HepG2 (cell line): ENCODE measurements around the gene CFAP99. TPM values are rescaled to one million over a fixed set of nuclear protein-coding genes. Genes with fewer than 3 reads are reported as not detected.

Experiments used
- ATAC-seq: fragments of 200-7000 bp; cut with Tn5 transposase; 3 replicates; pipeline ENCODE4 v1.9.1; 2020; ENCODE audit warnings: mild to moderate bottlenecking, moderate library complexity
- BruUV-seq: library from RNA; stranded (reverse); fragments of 400-500 nt; replicated peaks from 2 replicates; lab custom pipeline; 2021; lab: Mats Ljungman, UMichigan
- CTCF ChIA-PET: fragments of 300-600 bp; formaldehyde crosslinking; extraction: SDS; loops from one replicate; lab custom pipeline; 2021; ENCODE audit warnings: low total read pairs, inconsistent platforms, low intra/inter-chr PET ratio; lab: Yijun Ruan, JAX
- POLR2A ChIA-PET: fragments of 350-600 bp; sonication (Branson Sonifier 250); formaldehyde crosslinking; loops from one replicate; lab custom pipeline; 2020; ENCODE audit warnings: antibody characterized with exemption, inconsistent platforms; lab: Yijun Ruan, JAX
- DNase-seq: peaks from one replicate; pipeline ENCODE4 v3.0.0-alpha.2; 2015; ENCODE audit warnings: low spot score
- FAIRE-seq: peaks from 3 replicates; lab custom pipeline; 2011; peaks lifted over from hg19 to GRCh38; lab: Jason Lieb, UNC
- H2AFZ ChIP-seq: one replicate; pipeline ENCODE4 v1.6.1; 2011; ENCODE audit warnings: low read length, inconsistent platforms
- H3K27ac ChIP-seq: fragments of 300-600 bp; 3 replicates; pipeline ENCODE4 v1.8.0; 2011; ENCODE audit warnings: mixed run types, mild to moderate bottlenecking, mixed read lengths, low read length, inconsistent platforms; ENCODE audit not compliant: insufficient read depth; ENCODE audit errors: extremely low read length
- H3K27me3 ChIP-seq, 2 experiments: fragments of 200-600 bp in 1 of 2; 2 replicates in 1 of 2; 3 replicates in 1 of 2; pipeline versions ENCODE4 v1.6.0 to v1.8.0; 2011; ENCODE audit warnings: low read length in 2 of 2, mild to moderate bottlenecking in 2 of 2, moderate library complexity in 2 of 2, inconsistent platforms in 1 of 2; ENCODE audit not compliant: insufficient read depth in 2 of 2, control insufficient read depth in 1 of 2
- H3K36me3 ChIP-seq, 2 experiments: fragments of 200-600 bp in 1 of 2; replicated peaks in 1 of 2; 2 replicates in 1 of 2; 3 replicates in 1 of 2; pipeline versions ENCODE4 v1.5.1 to v1.8.0; 2011; ENCODE audit warnings: low read length in 2 of 2, inconsistent platforms in 1 of 2; ENCODE audit not compliant: insufficient read depth in 2 of 2, control insufficient read depth in 1 of 2
- H3K4me1 ChIP-seq: 2 replicates; pipeline ENCODE4 v1.5.1; 2012; ENCODE audit warnings: low read length, inconsistent platforms; ENCODE audit not compliant: insufficient read depth
- H3K4me2 ChIP-seq: 2 replicates; pipeline ENCODE4 v1.6.0; 2011; ENCODE audit warnings: low read depth, low read length, inconsistent platforms
- H3K4me3 ChIP-seq, 3 experiments: fragments of 200-600 bp in 1 of 3; sonication (generic), shearing (Covaris generic) in 1 of 3; replicated peaks in 1 of 3; 2 replicates each; pipeline ENCODE4 v1.5.1; 2011 to 2016; ENCODE audit warnings: low read length in 3 of 3, inconsistent platforms in 2 of 3, low read depth in 2 of 3, mild to moderate bottlenecking in 2 of 3, control low read depth in 1 of 3, mixed read lengths in 1 of 3; ENCODE audit not compliant: insufficient read depth in 1 of 3
- H3K79me2 ChIP-seq: one replicate; pipeline ENCODE4 v1.6.1; 2011; ENCODE audit warnings: low read length, inconsistent platforms; ENCODE audit not compliant: insufficient read depth
- H3K9ac ChIP-seq: 2 replicates; pipeline ENCODE4 v1.6.0; 2011; ENCODE audit warnings: mild to moderate bottlenecking, low read depth, low read length, inconsistent platforms; ENCODE audit not compliant: insufficient read depth
- H3K9me3 ChIP-seq: 2 replicates; pipeline ENCODE4 v1.5.1; 2012; ENCODE audit warnings: mild to moderate bottlenecking, low read length
- H4K20me1 ChIP-seq: 2 replicates; pipeline ENCODE4 v1.6.0; 2011; ENCODE audit warnings: inconsistent platforms, mild to moderate bottlenecking, low read length, moderate library complexity; ENCODE audit not compliant: insufficient read depth
- CBX5 ChIP-seq: sonication (generic); formaldehyde crosslinking; IDR thresholded peaks from 2 replicates; pipeline ENCODE4 v1.4.0; 2020; ENCODE audit warnings: missing genetic modification reagents, borderline replicate concordance
- CREBL2 ChIP-seq: sonication (generic); formaldehyde crosslinking; IDR thresholded peaks from 2 replicates; pipeline ENCODE4 v1.8.1; 2023; ENCODE audit warnings: missing genetic modification reagents, mild to moderate bottlenecking, borderline replicate concordance
- GMEB1 ChIP-seq: sonication (generic); formaldehyde crosslinking; IDR thresholded peaks from 2 replicates; pipeline ENCODE4 v1.5.1; 2020; ENCODE audit warnings: missing genetic modification reagents, mild to moderate bottlenecking, borderline replicate concordance
- NFAT5 ChIP-seq: sonication (generic); formaldehyde crosslinking; IDR thresholded peaks from 2 replicates; pipeline ENCODE4 v1.4.0; 2020; ENCODE audit warnings: missing genetic modification reagents
- PLRG1 ChIP-seq: fragments of 450-650 bp; conservative IDR thresholded peaks from 2 replicates; pipeline ENCODE4 v1.6.1; 2016
- PREB ChIP-seq: sonication (generic); formaldehyde crosslinking; IDR thresholded peaks from 2 replicates; pipeline ENCODE4 v1.4.0; 2020; ENCODE audit warnings: missing genetic modification reagents
- SIX1 ChIP-seq: sonication (generic); formaldehyde crosslinking; IDR thresholded peaks from 2 replicates; pipeline ENCODE4 v1.4.0; 2020; ENCODE audit warnings: missing genetic modification reagents, borderline replicate concordance
- THYN1 ChIP-seq: sonication (generic); formaldehyde crosslinking; IDR thresholded peaks from 2 replicates; pipeline ENCODE4 v1.8.1; 2023; ENCODE audit warnings: low read depth, mild to moderate bottlenecking, moderate library complexity, missing genetic modification reagents, borderline replicate concordance
- ZNF10 ChIP-seq: sonication (generic); formaldehyde crosslinking; IDR thresholded peaks from 2 replicates; pipeline ENCODE4 v1.4.0; 2020; ENCODE audit warnings: mild to moderate bottlenecking, low read depth, missing genetic modification reagents, borderline replicate concordance
- ZNF317 ChIP-seq: sonication (generic); formaldehyde crosslinking; IDR thresholded peaks from 2 replicates; pipeline ENCODE4 v1.5.0; 2020; ENCODE audit warnings: mild to moderate bottlenecking, missing genetic modification reagents
- ZNF710 ChIP-seq: sonication (generic); formaldehyde crosslinking; IDR thresholded peaks from 2 replicates; pipeline ENCODE4 v1.5.0; 2020; ENCODE audit warnings: mild to moderate bottlenecking, missing genetic modification reagents, borderline replicate concordance
- WGBS: methylation state at CpG from one replicate; pipeline ENCODE4 v1.1.6; 2017; ENCODE audit warnings: low lambda C conversion rate; 5-methylcytosine and 5-hydroxymethylcytosine counted together
- in situ Hi-C: cut with HindIII; loops from 2 replicates; pipeline ENCODE4 v1.10.0; 2017; ENCODE audit warnings: low pct_unique_long_range_greater_than_20kb; ENCODE audit not compliant: extremely low pct_ligation_motif_present
- intact Hi-C: fragments of 100-400 bp; cut with micrococcal nuclease; formaldehyde crosslinking; loops from one replicate; pipeline ENCODE4 v1.10.0; 2022; ENCODE audit not compliant: unreplicated experiment
- polyA plus RNA-seq, 8 experiments: library from polyadenylated mRNA; depleted of rRNA in 3 of 8; stranded (reverse) in 7 of 8; unstranded in 1 of 8; fragments of >200 nt; fragmentation: Illumina TruSeq in 4 of 8; extraction: Trizol in 4 of 8; gene quantifications; 2 replicates each; pipeline versions ENCODE4 v1.2.1 to v1.2.3, GENCODE V29; 2011 to 2016; ENCODE audit warnings: low read depth in 4 of 8, missing spikeins in 1 of 8, mixed read lengths in 1 of 8; ENCODE audit not compliant: insufficient read depth in 1 of 8
- total RNA-seq, 5 experiments: library from RNA; depleted of rRNA; stranded (reverse); fragments of >200 nt; fragmentation: Illumina TruSeq; extraction: Trizol; gene quantifications; 2 replicates each; pipeline ENCODE4 v1.2.3, GENCODE V29; 2016; ENCODE audit warnings: low read depth in 1 of 5

CFAP99 gene
- total and polyA plus RNA-seq, 2 of the 13 experiments (the other 11 are each of a cell fraction or from before 2014, with no cell fraction given): not detected

GRCh38 chr4:2378401-2378800, 40.4 kb upstream of the CFAP99 start (continued):
- TF ChIP-seq NFAT5 (CRISPR knock-in tag) (no peak), PREB (CRISPR knock-in tag) (no peak)

- ATAC-seq (no peak), FAIRE-seq (no peak)
- POLR2A ChIA-PET: no interaction called here
- no peak for TF ChIP-seq PLRG1
- TF ChIP-seq CBX5 (CRISPR knock-in tag): no peak
- TF ChIP-seq SIX1 (CRISPR knock-in tag): no peak
- TF ChIP-seq THYN1: no peak
- TF ChIP-seq CREBL2 (CRISPR knock-in tag): no peak
- no peak for TF ChIP-seq ZNF317 (CRISPR knock-in tag)
- no peak for TF ChIP-seq GMEB1
- no peak for TF ChIP-seq ZNF10 (CRISPR knock-in tag)
- TF ChIP-seq ZNF710: no peak
Observed at GRCh38 chr4:2378898-2379297, 39.9 kb upstream of the CFAP99 start.

More at GRCh38 chr4:2378898-2379297, 39.9 kb upstream of the CFAP99 start:
- CTCF ChIA-PET: no interaction called here
- H4K20me1 ChIP-seq: no peaks in the 10 kb centered on the region
- no peak overlapping the region for H3K4me3 ChIP-seq
- no peaks in the 10 kb centered on the region for H3K36me3 ChIP-seq
- H3K27ac ChIP-seq: no peak overlapping the region
- BruUV-seq: no TSS peak
- no peak overlapping the region for H3K4me2 ChIP-seq
- H3K9ac ChIP-seq: no peak overlapping the region
- WGBS: no CpG with 5 or more reads among the region's 3 CpGs
- in situ Hi-C loops (no loop called here), intact Hi-C loops (no loop called here)
- H3K27me3 ChIP-seq: peaks cover 2 to 21% of the 10 kb centered on the region in 2 experiments; a peak in 3 of 5 replicates
- no peak overlapping the region for H2AFZ ChIP-seq
- H3K4me1 ChIP-seq: no peaks in the 10 kb centered on the region
- no peaks in the 10 kb centered on the region for H3K9me3 ChIP-seq
- no peak for DNase-seq
- H3K79me2 ChIP-seq: no peaks in the 10 kb centered on the region
